HG03432 (cell line): Measurements from ENCODE around the gene ZP2.
"Not testable (repeated sequence)": the region's sequence is repeated elsewhere in the genome, so short reads cannot be mapped to it uniquely, and the experiment has no call there.

Experiments
- ATAC-seq: cut with Tn5 transposase; IDR thresholded peaks from one replicate; pipeline ENCODE4 v1.9.1; 2021; ENCODE audit warnings: mild to moderate bottlenecking, moderate library complexity; ENCODE audit not compliant: unreplicated experiment

Gene ZP2

GRCh38 chr16:21153124-21153729, 58.1 kb downstream of the ZP2 start:
- not testable (repeated sequence) for ATAC-seq

- not testable (repeated sequence) for ATAC-seq
These were observed 59.0 kb downstream of the ZP2 start for GRCh38 chr16:21152160-21153030.

DNA sequence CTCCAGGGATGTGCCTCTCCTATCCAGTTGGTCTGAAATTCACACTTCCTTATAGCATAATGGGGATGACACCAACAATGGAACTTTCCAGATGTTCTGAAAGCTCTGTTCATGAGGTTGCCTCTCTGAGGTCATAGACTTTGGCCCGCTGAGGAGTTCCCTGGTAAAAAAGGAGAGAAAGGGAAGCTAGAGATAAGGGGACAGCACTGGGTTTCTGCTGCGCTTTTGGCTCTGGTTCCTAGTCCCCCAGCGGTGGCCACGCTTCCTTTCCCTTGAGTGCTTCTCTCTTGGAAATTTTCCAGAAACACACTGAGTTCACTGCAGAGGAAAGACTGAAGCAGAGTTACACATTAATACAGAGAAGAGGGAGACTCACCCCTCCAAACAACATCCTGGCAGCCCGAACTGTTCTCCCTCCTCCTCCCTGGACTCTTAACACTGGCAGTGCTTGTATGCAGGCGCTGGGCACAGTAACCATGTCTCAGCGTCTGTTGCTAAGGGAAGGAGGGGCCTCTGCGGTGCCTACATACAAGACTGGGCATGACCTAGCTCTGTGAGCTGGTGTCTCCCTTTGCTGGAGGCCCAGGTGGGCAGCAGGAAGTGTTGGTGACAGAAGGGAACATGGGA, 60.9 kb downstream of the ZP2 start, which contains the start of gene DNAH3:
TSS of gene DNAH3 (minus strand) at position 472 of the 627 bp plus-strand sequence. CDS start 527 bp downstream, outside the sequence.
- ATAC-seq = no peak
